GM18520 (cell line): ENCODE results near the gene GPC1.

Experiments
- ATAC-seq: cut with Tn5 transposase; IDR thresholded peaks from one replicate; pipeline ENCODE4 v1.9.1; 2021; ENCODE audit not compliant: unreplicated experiment

Gene GPC1

GRCh38 chr2:240411261-240412160 lies 24.0 kb upstream of the GPC1 start:
- no peak for ATAC-seq

- no peak for ATAC-seq
Observed at GRCh38 chr2:240412211-240412861, 23.1 kb upstream of the GPC1 start.

- ATAC-seq: no peak
Observed at GRCh38 chr2:240412975-240413812, 22.3 kb upstream of the GPC1 start.

DNA sequence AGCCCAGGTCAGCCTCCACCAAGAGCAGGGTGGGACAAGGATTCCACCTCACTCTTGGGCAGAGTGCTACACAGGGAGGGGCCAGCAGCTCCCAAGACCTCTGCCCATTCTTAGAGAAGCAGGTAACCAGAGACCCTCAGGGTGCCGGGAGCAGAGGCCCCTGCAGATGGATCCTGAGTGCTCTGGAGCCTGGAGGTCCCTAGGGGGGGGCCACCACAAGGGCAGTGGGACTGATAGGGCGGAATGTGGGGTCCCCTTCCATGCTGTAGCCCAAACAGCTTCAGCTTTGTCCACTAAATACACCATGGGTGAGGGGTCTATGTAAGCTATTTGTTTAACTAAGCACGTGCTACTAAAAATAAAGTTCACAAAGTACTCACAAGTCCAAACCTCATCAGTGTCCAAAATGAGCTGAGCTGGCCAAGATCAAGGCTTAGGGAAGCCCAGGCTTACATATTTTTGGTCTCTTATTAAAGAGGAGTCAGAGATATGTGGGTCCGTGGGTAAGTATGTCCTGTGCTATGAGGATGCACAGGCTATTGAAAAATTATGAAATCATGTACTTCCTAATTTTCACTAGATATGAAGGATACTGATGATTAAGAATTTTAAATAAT lies 21.5 kb upstream of the GPC1 start:
- no peak for ATAC-seq

GRCh38 chr2:240416821-240417220 lies 18.6 kb upstream of the GPC1 start:
- ATAC-seq: no peak

GRCh38 chr2:240418311-240418710 lies 17.2 kb upstream of the GPC1 start:
- no peak for ATAC-seq

DNA sequence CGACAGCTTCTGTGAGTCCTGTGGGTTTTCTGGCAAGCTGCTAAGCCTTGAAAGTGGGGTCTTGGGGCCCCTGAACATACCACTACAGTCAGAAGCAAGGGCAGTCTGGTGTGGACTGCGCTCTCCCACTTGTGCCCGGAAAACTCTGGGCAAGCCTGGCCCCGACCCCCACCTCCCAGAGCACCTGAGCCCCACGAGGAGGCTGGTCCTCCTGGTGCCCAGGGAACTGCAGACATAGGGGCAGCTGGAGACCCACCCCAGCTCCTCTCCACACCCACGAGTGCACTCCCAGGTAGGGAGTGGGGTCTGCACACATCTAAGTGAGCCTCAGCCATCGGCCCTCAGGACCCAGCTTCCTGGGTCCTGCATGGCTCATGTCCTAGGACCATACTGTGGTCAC lies 16.2 kb upstream of the GPC1 start:
- ATAC-seq: no peak

DNA sequence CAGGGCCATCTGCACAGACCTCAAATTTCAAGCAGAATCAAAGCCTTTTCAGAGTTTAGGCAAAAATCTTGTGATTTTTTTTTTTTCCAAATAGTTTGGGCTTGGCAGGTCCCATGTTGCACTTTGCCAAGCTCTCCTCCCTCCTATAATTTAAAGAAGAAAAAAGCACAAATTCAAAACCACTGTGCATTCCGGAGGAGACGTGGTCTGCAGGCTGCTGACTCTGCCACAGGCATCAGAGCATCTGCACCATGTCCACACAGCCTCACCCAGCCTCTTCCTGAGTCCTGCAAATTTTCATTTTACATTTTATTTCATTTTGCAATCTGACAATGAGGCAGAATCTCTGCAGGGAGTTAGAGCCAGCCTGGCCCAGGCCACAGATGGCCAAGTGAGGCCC lies 15.7 kb upstream of the GPC1 start:
- no peak for ATAC-seq

DNA sequence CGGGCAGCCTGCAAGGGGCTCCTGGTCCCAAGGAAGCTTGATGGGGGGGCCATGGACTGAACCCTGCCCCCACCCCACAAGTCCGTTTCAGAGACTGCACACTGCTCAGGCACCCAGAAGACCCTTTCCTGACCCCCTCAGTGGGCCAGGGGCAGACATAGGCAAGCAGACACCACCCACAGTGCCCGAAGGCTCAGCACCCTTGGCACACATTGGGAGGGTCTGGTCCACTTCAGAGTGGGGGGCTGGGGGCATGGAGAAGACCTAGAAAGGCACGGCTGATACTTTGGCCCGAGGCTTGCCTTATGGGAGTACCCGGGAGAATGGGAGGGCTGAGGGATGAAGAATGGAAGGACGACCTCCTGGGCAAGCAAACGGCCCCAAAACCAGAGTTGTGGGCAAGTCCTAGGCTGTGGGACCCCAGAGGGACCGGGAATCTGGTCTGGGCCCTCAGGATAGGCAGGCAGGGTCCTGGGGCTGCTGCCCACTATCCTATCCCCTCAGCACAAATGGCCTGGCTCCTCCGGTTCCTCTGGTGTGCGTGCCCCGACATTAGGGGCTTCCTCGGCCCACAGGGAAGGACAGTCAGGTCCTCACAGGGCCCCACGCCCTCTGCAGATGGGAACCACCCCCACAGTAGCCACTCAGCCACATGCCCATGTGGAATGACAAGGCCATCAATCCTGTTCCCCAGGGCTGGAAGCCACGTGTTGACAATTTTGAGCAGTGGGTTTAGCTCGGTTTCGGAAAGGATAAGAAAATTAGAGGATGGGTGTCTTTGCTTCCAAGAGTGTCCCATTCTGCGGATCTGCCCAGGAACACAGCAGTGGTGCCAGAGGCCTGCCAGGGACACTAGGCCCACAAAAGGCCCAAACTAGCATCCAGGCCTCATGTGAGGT lies 15.0 kb upstream of the GPC1 start:
- ATAC-seq: no peak

DNA sequence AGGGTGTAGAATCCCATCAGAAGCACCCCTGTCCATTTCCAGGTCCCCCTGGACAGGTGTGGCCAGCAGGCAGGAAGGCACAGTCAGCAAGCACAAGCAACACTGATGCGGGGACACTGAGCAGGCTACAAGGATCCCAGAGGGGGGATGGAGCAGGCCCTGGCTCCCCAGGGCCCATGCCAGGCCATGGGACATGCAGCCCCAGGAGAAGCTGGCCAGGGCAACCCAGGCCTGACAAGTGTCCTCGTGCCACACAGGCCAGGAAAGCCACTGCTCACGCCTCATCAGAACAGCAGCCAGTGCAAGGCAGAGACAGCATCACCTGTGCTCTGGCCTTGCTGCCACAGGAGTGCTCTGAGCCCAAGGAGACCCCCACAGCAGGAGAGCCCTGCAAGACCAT lies 14.1 kb upstream of the GPC1 start:
- no peak for ATAC-seq

DNA sequence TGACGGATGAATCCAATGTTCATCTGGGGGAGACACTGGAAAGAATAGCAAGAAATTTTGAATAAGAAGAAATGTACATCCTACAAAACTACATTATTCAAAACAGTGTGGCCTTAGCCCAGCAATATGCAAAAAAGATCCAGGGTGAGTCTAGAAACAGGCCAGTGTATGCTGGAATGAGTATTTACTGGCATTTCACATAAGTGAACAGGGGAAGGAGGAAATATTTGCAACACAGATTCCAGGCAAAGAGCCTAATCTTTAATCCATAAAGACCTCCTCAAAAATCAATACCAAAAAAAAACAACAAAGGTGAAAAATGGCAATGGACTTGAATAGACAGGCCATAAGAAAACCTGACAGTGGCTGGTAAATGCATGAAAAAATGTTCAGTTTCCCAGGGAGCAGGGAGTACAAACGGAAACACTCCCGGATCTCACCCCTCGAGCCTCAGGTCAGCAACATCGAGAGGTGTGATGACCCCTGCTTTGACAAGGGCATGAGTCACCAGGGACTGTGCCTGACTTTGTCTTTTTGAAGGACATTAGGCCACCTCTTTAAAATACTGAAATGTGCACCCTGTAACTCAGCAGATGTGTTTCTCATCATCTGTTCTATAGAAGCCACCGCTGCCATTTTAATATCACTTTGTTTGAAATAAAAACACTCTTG lies 12.7 kb upstream of the GPC1 start:
- ATAC-seq: no peak

DNA sequence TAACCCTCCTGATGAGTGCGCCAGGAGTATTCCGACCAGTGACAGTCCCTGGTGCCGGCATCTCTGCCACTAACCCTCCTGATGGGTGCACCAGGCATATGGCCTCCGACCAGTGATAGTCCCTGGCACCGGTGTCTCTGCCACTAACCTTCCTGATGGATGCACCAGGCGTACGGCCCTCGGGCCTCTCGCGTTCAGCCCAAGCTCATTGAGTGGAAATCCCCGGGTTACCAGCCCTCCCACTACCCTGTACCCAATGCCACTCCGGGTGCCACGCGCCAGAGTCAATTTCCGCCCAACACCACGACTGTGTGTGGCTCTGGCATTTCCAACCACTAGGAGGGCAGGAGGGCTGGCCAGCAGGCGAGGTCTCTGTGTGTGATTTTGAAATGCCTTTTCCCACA lies 11.7 kb upstream of the GPC1 start:
- no peak for ATAC-seq

- ATAC-seq: no peak
Observed at GRCh38 chr2:240424341-240425235, 10.9 kb upstream of the GPC1 start.

DNA sequence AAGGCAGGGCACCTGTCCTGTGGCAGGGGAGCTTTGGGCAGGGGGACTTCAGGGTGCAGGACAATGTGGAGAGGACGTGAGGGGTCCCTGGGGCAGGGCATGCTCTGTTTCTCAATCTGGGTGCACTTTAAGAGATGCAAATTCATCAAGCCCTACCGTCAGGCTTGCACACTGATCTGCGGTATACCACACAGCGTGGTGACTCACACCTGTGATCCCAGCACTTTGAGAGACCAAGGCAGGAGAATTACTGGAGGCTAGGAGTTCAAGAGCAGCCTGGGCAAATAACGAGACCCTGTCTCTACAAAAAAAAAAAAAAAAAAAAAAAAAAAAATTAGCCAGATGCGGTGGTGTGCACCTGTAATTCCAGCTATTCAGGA lies 10.2 kb upstream of the GPC1 start:
- ATAC-seq: no peak

DNA sequence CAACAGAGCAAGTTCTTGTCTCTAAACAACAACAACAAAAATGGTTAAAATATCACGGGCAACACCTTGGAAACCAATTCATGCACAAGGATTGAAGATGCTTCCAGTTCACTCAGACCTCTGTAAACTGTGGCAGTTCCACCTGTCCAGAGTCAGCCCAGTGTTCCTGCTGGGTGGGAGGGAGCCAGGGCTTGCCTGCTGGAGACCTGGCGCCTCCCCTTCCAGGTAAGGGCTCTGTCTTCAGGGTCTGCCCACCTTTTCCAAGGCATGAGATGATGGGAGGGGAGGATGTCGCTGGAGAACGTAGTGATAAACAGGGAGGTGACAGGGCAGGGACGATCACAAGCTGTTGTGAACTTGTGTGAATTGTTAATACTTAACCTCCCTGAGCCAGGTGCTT lies 9.8 kb upstream of the GPC1 start:
- no peak for ATAC-seq

- ATAC-seq: no peak
Observed at GRCh38 chr2:240426845-240427721, 8.4 kb upstream of the GPC1 start.

DNA sequence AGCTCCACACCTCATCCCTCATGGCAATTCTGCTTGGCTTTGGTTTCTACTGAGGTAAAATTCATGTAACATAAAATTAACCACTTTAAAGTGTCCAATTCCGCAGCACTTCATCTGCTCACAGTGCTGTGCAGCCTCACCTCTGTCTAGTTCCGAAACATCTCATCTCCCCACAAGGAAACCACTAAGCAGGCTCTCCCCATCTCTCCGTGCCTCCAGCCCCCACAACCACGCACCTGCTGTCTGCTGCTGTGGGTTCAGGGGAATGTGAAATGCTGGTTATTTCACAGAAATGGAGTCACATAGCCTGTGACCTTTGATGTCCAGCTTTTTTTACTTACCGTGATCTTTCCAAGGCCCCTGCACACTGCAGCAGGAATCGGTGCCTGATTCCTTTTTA lies 7.7 kb upstream of the GPC1 start:
- no peak for ATAC-seq

DNA sequence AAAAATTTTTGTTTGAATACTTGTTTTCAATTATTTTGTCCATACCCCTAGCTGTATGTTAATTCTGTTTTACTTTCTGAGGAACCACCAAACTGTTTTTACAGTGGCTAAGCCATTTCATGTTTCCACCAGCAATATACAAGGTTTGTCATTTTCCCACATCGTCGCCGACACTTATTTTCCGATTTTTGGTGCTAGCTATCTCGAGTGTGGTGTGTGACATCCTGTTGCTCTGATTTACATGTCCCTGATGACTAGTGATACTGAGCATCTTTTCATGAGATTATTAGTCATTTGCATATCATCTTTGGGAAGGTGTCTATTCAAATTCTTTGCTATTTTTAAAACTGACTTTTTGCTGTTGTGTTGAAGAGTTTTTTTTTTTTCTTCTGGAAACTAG lies 7.2 kb upstream of the GPC1 start:
- no peak for ATAC-seq
